Measurements from ENCODE around the gene UGT1A10. TPM values are rescaled to one million over a fixed set of nuclear protein-coding genes. Genes with fewer than 3 reads are reported as not detected.
"Not testable (repeated sequence)": the region's sequence is repeated elsewhere in the genome, so short reads cannot be mapped to it uniquely, and the experiment has no call there.

UGT1A10 gene
- total RNA-seq, 1 donor from 2014 or later, result not detected

DNA sequence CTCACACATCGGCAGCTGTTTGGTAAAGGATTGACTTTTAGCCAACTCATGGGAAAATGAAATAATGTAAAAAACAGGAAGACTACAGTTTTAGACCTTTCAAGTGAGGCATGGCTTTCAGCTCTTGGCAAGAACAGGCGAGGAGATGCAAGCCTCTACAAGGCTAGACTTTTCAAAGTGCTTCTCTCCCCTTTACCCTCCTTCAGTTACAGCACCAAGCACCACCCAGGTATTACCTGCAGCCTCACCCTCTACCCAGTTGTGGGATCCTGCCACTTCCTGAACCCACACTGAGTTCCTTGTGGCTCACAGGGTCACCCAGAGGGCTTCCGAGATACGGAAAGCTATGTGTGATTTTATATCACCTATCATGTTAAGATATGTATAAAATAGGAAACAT, 14.7 kb downstream of the UGT1A10 start:
- no peak overlapping the region for H3K27ac Mint-ChIP-seq
- no peak overlapping the region for H3K4me3 Mint-ChIP-seq
- no peaks in the 10 kb centered on the region for H3K36me3 Mint-ChIP-seq
- no peak for TF ChIP-seq CTCF (conservative IDR thresholded peaks at IDR 0.05)
- H3K27me3 Mint-ChIP-seq, result peaks cover 21% of the 10 kb centered on the region
- no peaks in the 10 kb centered on the region for H3K9me3 Mint-ChIP-seq
- no peaks in the 10 kb centered on the region for H3K4me1 Mint-ChIP-seq (ENCODE audit: unreplicated experiment)
- DNase-seq (ENCODE audit: extremely low spot score, unreplicated experiment), result no peak

DNA sequence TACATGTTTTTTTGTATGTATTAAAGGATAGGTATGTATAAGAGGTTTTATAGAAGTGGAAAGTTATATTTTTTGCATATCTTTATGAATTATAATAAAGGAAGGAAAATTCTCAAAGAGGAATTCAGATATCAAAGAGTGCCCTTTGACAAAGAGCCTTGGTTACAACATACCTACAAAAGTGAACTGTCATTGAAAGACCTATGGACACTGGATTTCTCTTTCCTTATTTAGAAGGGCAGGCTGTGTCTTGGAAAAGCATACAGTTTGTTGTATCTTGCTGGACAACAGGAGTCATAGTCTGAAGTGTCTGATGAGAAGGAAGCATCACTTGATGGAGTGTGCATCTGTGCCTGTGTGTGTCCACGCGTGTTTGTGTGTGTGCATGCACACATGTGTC, 15.2 kb downstream of the UGT1A10 start:
- no peak overlapping the region for H3K27ac Mint-ChIP-seq
- DNase-seq (ENCODE audit: extremely low spot score, unreplicated experiment), result no peak
- H3K4me1 Mint-ChIP-seq (ENCODE audit: unreplicated experiment), result no peaks in the 10 kb centered on the region
- no peaks in the 10 kb centered on the region for H3K36me3 Mint-ChIP-seq
- no peak overlapping the region for H3K4me3 Mint-ChIP-seq
- no peak for TF ChIP-seq CTCF (conservative IDR thresholded peaks at IDR 0.05)
- H3K27me3 Mint-ChIP-seq, result peaks cover 21% of the 10 kb centered on the region
- H3K9me3 Mint-ChIP-seq, result no peaks in the 10 kb centered on the region

- DNase-seq (ENCODE audit: extremely low spot score, unreplicated experiment), result no peak
- no peak for TF ChIP-seq CTCF (conservative IDR thresholded peaks at IDR 0.05)
- Mint-ChIP-seq H3K9me3 (no peaks in the 10 kb centered on the region), H3K36me3 (no peaks in the 10 kb centered on the region), H3K27ac (no peak overlapping the region), H3K4me3 (no peak overlapping the region), H3K27me3 (peaks cover 31% of the 10 kb centered on the region), H3K4me1 (ENCODE audit: unreplicated experiment) (no peaks in the 10 kb centered on the region)
Observed at GRCh38 chr2:233654501-233654900, 18.3 kb downstream of the UGT1A10 start.

DNA sequence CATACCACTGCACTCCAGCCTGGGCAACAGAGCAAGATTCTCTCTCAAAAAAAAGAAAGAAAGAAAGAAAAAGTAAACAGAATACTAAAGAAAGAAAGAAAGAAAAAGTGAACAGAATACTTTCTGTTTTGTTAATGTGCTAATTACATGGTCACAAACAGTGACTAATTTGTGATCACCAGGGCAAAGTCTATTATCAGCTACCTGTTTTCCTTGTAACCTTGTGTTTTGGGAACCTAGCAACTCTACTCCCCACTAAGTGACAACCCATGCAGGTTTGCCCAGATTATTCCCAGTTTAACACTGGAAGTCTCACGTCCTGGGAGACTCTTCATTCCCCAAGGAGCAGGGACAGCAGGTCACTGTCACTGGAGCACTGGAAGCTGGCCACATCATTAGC, 18.8 kb downstream of the UGT1A10 start:
- no peak overlapping the region for H3K27ac Mint-ChIP-seq
- no peak for DNase-seq (ENCODE audit: extremely low spot score, unreplicated experiment)
- H3K9me3 Mint-ChIP-seq, result no peaks in the 10 kb centered on the region
- H3K4me1 Mint-ChIP-seq (ENCODE audit: unreplicated experiment), result no peaks in the 10 kb centered on the region
- TF ChIP-seq CTCF (conservative IDR thresholded peaks at IDR 0.05), result no peak
- H3K36me3 Mint-ChIP-seq, result no peaks in the 10 kb centered on the region
- H3K27me3 Mint-ChIP-seq, result peaks cover 36% of the 10 kb centered on the region
- H3K4me3 Mint-ChIP-seq, result no peak overlapping the region

DNA sequence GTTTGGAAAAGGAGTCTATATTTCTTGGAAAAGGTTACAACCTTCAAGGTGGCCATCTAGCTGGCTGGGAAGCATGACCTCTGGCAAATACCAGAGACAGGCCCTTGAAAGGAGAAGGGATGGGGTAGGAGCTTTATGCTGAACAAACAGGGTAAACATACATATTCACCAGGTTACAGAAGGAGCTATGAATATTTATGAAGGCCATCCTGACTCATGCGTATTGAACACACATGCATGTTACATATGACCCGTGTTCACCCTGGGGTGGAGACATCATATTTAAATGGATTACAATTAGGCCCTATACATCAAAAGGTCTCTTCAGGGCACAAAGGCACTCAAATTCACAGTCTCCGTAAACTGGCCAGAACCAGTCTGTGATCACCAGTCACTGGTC, 19.7 kb downstream of the UGT1A10 start:
- not testable (repeated sequence) for DNase-seq (ENCODE audit: extremely low spot score, unreplicated experiment)
- H3K27me3 Mint-ChIP-seq, result peaks cover 40% of the 10 kb centered on the region

DNA sequence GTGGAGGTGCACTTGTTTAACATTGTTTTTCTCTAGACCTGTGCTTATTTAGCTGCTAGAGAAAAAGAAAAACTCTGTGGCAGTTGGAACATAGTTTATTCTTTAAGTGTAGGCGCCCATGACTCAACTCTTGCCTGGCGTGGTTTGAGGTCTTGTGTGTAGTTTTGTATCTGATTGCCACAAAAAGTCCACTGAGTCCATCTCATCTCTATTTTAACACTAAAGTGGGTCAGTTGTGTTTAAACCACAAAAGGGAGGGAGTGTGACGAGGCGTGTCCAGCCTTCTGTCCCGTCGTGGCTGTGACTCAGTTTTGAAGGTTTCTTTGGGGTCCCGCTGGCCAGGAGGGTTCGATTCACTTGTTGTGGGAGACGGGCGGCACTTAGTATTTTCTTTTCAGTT, 20.2 kb downstream of the UGT1A10 start:
- Mint-ChIP-seq H3K9me3 (no peaks in the 10 kb centered on the region), H3K27me3 (peaks cover 38% of the 10 kb centered on the region), H3K4me3 (no peak overlapping the region), H3K36me3 (no peaks in the 10 kb centered on the region), H3K4me1 (ENCODE audit: unreplicated experiment) (no peaks in the 10 kb centered on the region), H3K27ac (no peak overlapping the region)
- no peak for DNase-seq (ENCODE audit: extremely low spot score, unreplicated experiment)
- no peak for TF ChIP-seq CTCF (conservative IDR thresholded peaks at IDR 0.05)

More for the DNA sequence above, 19.7 kb downstream of the UGT1A10 start:
- H3K9me3 Mint-ChIP-seq; H3K36me3 Mint-ChIP-seq; H3K27ac Mint-ChIP-seq; H3K4me1 Mint-ChIP-seq (ENCODE audit: unreplicated experiment); H3K4me3 Mint-ChIP-seq: not testable (repeated sequence)
